NK-92 (cell line): ENCODE results near the gene COASY.
"Not testable (repeated sequence)": the region's sequence is repeated elsewhere in the genome, so short reads cannot be mapped to it uniquely, and the experiment has no call there.

Experiments used
- DNase-seq: peaks from one replicate; lab custom pipeline; 2025; ENCODE audit not compliant: unreplicated experiment; lab: John Stamatoyannopoulos, UW

Gene COASY

DNA sequence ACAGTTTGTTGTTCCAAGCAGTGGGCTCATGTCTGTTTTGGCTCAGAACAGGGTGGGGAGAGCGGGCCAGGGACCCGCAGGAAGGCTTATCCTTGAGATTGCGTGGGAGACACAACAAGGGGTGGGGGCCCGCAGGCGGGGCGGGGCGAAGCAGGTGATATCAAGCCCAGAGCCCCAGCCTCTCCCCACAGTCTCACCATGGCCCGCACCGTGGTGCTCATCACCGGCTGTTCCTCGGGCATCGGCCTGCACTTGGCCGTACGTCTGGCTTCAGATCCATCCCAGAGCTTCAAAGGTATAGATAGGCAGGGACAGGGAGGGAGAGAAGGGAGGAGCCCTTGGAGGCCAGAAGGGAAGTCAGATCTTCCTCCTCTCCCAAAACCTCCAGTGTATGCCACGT is 9.2 kb upstream of the COASY start, which contains the start of gene HSD17B1:
Gene HSD17B1, plus strand, starts transcription at position 188 of the 400 bp plus-strand sequence. Its CDS starts 11 bp downstream, at position 199.
- DNase-seq = not testable (repeated sequence)

DNA sequence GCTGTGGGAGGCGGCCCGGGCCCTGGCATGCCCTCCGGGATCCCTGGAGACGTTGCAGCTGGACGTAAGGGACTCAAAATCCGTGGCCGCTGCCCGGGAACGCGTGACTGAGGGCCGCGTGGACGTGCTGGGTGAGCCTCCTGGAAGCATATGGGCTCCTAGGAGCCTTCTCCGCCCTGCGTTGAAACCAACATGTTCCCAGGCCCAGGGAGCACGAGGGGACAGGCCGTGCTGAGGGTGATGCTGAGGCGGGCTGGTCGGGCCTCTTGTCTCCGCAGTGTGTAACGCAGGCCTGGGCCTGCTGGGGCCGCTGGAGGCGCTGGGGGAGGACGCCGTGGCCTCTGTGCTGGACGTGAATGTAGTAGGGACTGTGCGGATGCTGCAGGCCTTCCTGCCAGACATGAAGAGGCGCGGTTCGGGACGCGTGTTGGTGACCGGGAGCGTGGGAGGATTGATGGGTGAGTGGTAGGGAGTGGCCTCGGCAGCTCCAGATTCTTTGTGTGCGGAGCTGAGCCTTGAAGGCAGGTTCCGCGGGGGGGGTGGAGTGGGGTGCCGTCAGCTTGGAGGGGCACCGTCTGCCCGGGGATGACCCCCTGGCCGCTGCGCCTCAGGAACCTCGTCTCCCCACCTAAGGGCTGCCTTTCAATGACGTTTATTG is 8.7 kb upstream of the COASY start:
- DNase-seq = no peak

DNA sequence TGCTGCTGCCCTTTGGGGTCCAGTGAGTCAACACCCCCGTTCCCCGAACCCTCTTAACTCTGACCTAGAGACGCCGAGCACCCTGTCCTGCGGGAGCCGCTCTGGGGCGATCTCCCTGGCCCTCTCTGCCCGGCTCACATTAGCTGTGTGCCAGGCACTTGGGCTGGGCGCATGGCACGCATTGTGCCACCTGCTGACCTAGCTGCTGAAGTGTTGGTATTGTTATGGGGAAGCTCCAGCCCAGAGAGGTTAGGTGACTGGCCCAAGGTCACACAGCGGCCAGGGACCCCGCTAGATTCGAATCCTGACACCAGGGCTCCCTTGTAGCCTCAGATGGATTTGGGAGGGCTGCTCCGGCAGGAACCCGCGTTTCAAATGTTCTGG is 8.1 kb upstream of the COASY start:
- DNase-seq = no peak

DNA sequence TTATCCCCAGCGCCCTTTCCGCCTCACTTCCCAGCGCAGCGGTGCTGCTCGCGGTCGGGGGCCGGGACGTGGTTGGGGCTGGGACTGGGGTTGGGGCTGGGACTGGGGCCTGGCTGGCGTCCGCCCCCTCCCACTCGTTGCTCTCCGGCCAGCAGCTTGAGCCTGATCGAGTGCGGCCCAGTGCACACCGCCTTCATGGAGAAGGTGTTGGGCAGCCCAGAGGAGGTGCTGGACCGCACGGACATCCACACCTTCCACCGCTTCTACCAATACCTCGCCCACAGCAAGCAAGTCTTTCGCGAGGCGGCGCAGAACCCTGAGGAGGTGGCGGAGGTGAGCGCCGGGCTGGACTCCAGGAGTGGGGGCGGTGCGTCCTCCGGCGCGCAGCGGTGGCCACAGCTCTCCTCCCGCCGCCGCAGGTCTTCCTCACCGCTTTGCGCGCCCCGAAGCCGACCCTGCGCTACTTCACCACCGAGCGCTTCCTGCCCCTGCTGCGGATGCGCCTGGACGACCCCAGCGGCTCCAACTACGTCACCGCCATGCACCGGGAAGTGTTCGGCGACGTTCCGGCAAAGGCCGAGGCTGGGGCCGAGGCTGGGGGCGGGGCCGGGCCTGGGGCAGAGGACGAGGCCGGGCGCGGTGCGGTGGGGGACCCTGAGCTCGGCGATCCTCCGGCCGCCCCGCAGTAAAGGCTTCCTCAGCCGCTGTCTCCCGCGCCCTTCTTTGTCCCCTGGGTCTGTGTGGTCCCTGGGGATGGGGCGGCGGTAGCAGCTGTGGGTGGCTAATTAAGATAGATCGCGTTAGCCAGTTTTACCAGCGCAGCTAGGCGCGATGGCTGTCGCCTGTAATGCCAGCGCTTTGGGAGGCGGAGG is 7.5 kb upstream of the COASY start:
- DNase-seq = no peak

DNA sequence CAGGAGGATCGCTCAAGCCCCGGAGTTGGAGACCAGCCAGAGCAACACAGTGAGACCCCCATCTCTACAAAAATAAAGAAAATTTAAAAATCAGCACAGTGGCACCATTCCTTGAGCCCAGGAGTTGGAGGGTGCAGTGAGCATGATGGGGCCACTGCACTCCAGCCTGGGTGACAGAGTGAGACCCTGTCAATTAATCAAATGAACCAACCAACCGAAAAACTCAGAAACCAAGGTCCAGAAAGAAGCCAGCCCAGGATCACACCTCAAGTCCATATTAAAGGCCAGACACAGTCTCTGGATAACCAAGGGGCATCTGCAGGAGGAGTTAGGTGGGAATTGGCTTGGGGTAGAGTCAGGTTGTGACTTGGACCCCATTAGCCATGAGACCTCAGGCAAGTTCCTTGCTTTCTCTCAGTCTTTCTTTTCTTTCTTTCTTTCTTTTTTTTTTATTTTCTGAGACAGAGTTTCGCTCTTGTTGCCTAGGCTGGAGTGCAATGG is 6.8 kb upstream of the COASY start:
- DNase-seq = no peak

DNA sequence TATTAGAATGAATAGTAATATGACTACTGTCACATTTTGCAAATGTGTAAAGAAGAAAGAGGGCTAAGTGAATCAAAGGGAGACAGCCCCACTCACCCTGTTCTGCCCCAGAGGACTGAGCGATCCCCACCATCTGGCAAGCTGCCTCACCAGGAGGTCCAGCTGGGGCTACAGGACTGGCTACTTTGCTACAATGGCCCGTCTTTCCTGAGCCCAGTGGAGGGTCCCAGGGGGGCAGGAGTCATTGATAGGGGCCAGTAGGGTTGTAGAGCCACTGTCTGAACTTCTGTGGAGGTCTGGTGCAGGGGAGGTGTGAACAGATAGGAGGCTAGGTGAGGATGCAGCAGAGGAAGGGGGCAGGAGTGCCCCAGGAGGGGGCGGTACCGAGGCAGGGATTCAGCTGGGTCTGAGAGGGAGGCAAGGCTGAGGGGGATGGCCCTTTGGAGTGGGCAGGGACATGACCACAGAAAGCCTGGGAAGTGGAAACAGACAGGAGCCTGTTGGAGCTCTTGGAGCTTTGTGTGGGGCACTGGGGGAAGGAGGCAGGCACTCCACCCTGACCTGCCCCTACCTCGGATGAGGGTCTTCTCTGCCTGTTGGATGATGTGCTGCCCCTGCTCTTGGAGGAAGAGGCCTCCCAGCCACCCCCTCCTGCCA is 5.9 kb upstream of the COASY start:
- not testable (repeated sequence) for DNase-seq

DNA sequence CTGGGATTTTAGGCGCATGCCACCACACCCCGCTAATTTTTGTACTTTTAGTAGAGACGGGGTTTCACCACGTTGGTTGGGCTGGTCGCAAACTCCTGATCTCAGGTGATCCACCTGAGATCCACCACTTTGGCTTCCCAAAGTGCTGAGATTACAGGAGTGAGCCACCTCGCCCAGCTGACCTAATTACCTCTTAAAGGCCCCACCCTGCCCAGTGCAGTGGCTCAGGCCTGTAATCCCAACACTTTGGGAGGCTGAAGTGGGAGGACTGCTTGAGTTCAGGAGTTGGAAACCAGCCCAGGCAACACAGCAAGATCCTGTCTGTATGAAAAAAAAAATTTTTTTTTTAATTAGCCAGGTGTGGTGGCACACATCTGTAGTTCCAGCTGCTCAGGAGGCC is 2.9 kb upstream of the COASY start:
- DNase-seq = no peak

DNA sequence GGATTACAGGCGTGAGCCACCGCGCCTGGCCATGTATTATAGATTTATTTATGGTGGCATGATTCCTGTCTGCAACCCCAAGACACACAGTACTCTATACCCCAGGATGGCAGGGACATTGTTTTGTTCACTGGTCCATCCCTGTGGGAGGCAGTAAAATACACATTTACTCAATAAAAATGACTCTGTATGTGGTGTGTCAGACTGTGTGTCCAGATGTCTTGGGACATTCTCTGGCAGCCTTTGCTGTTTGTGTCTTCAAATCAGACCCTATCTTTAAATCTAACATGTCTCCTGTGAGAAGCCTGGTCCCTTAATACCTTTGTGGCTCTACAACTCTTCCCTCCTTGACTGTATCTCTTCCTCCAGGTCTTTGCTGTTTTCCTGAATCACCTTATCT is 1.7 kb upstream of the COASY start:
- DNase-seq = no peak

DNA sequence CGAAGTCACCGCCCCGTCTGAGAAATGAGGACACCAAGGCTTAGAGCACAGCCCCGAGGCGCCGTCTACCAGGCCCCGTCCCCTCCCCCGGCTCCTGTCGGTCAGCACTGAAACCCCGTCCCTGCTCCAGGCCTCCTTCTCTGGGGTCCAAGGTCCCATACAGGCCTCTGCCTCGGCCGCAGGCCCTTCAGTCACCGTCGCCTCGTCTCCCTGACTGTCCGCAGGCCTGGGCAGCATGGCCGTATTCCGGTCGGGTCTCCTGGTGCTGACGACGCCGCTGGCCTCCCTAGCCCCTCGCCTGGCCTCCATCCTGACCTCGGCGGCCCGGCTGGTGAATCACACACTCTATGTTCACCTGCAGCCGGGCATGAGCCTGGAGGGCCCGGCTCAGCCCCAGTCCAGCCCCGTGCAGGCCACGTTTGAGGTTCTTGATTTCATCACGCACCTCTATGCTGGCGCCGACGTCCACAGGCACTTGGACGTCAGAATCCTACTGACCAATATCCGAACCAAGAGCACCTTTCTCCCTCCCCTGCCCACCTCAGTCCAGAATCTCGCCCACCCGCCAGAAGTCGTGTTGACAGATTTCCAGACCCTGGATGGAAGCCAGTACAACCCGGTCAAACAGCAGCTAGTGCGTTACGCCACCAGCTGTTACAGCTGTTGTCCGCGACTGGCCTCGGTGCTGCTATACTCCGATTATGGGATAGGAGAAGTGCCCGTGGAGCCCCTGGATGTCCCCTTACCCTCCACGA is 617 bp downstream of the COASY start:
- DNase-seq = no peak

DNA sequence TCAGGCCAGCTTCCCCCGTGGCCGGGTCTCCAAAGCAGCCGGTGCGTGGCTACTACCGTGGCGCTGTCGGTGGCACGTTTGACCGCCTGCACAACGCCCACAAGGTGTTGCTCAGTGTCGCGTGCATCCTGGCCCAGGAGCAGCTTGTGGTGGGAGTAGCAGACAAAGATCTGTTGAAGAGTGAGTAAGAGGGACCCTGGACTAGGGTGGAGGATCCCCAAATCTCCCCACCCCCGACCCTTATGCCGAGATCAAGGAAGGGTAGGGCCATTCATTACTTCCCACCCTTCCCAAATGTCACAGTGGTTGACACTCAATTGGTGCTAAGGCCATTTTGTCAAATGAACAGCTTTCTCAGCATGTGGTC is 1.2 kb downstream of the COASY start:
- no peak for DNase-seq

DNA sequence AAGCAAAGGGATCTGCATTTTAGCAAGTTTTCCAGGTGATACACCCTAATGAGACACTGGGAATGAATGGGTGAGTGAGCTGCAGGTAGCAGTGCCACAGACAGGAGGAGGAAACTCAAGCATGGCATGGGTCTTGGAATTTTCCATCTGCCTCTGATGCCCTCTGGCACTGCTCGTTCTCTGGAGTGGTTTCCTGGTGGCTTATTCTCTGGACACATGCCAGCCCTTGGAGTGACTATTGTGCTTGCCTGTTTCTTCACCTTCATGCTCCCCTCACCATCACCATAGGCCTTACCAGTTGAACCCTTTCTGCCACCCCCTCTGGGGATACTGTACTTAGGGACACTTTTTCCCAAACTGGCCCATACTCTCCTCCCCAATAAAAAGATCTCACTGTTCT is 1.6 kb downstream of the COASY start:
- no peak for DNase-seq

DNA sequence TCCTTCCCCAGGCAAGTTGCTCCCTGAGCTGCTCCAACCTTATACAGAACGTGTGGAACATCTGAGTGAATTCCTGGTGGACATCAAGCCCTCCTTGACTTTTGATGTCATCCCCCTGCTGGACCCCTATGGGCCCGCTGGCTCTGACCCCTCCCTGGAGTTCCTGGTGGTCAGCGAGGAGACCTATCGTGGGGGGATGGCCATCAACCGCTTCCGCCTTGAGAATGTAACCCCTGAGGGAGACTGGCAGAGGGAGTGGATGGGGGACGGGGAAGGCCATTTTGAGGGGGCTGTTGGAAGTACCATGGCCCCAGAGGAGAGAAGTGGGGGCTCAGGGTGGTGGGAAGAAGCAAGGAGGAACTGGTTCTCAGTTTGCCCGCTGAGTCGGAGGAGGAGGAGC is 2.0 kb downstream of the COASY start:
- no peak for DNase-seq

DNA sequence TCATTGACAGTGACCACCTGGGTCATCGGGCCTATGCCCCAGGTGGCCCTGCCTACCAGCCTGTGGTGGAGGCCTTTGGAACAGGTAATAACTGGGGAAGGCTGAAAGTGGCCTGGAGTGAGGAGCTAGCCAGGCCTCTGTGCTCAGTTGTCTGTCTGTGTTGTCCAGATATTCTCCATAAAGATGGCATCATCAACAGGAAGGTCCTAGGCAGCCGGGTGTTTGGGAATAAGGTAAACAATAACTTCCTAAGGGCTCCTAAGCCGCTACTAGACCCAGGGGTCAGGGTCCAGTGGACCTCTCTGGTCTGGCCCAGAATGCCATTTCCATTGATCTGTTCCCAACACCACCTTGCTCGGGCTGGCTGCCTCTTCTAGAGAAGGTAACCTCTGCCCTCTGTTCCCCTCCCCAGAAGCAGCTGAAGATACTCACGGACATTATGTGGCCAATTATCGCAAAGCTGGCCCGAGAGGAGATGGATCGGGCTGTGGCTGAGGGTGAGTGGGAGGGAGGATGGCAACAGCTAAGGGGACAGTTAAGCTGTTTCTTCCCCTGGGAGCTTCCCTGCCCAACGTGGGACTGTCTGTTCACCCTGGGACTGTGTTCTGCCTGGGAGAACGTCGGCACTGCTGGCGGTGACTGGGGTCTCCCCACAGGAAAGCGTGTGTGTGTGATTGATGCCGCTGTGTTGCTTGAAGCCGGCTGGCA is 3.0 kb downstream of the COASY start:
- no peak for DNase-seq

DNA sequence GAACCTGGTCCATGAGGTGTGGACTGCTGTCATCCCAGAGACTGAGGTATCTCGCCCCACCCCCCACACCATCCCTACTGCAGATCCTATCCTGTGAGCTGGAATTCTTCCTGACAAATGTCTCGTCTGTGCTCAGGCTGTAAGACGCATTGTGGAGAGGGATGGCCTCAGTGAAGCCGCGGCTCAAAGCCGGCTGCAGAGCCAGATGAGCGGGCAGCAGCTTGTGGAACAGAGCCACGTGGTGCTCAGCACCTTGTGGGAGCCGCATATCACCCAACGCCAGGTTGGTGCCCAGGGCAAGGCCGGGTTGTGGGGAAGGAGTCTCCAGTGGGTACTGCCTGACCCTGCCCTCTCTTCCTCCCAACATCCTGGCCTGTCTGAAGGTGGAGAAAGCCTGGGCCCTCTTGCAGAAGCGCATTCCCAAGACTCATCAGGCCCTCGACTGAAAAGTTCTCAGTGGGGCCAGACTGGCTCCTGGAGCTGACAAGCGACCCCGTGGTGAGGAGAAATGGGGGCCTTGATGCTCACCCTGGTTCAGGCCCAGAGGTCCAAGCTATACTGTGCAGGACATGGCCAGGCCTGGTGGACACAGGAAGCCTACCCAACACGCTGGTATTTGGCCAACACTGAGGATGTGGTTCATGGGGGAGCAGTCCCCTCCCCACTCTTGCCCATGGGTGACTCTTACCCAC is 3.7 kb downstream of the COASY start:
- no peak for DNase-seq

DNA sequence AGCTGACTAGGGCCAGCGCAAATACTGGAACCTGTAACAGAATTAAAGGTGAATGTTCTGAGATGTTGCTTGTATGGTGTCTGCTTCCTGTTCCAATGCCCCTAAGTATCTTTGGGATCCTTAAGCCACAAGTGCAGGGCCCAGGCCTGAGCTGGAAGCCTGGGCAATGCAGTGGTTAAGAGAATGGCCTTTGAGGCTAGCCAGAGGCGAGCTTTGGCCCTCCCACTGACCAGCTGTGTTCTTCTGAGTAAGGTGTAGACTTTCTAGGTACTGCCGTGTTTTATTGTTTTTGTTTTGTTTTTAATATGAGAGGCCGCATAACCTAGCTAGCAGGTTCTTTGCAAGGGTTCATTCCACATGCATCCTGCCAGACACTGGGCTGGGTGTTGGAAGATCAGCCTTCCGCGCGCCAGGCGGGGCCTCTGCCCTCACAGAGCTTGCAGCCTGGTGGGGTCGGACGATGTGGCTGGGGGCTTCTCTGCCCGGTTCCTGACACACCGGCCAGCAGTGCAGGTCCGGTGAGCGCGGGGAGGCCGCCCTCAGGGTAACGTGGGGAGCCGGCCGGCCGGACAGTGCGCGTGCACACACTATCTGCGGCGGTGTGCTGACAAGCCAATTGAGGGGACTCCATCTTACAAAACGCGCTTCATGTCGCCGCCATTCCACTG is 4.4 kb downstream of the COASY start:
- DNase-seq = no peak

DNA sequence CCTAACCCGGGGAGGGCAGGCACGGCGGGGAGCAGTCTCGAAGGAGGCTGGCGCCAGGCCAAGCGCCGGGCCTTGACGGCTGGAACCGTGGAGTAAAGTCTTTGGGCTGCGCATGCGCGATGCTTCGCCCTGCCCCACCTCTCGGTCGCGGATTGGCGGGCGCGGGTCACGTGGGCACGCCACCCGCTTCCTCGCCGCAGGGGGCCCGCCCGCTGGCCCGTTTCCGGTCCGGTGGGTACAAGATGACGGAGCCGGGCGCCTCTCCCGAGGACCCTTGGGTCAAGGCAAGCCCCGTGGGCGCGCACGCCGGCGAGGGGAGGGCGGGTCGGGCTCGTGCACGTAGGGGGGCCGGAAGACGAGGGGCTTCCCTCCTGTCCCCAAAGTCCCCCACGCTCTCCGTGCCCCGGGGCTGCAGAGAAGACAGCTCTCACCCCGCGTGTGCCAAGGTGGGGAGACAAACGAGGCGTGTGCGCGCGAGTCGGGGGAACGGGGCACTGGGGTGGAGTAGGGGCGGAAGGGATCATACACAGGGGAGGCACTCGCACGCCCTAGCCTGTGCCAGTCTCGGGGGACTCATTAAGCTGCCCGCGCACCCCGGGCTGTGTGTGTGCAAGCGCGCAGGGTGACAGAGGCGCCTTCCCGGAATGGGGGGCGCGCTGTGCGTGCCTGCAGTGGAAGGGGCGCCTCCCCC is 5.1 kb downstream of the COASY start, which contains the start of gene MLX:
Gene MLX, plus strand, starts transcription at position 218 of the 691 bp plus-strand sequence. Its CDS starts 25 bp downstream, at position 243.
- DNase-seq = peak; percentile 42

DNA sequence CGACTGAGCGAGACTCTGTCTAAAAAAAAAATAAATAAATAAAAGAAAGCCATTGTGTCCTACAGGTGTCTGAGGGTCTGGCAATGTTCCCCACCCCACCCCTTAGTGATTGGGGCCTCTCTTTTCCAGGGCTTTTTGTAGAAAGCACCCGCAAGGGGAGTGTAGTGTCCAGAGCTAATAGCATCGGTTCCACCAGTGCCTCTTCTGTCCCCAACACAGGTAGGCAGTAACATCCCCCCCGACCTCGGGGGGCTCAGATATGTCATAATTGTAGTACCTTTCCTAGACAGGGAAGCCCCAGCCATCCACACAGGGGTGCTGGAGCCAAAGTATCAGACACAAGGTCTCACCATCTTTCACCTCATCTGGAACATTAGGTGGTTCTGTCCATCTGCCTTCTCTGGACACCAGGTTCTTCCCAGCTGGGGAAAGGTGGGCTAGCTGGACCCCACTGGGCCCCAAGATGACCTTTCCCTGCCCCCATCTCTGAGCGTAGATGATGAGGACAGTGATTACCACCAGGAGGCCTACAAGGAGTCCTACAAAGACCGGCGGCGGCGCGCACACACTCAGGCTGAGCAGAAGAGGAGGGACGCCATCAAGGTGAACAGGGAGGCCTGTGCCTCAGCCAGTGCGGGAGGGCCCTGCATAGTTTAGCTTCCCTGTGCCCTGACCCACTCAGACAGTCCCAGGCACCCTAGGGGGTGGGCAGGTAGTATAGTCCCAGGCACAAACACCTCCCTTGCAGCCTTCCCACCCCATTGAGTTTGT is 6.6 kb downstream of the COASY start:
- DNase-seq = no peak
